H1 (cell line): ENCODE results near the gene PIK3R1. TPM values are rescaled to one million over a fixed set of nuclear protein-coding genes. Genes with fewer than 3 reads are reported as not detected.

ENCODE experiments used
- ASH2L ChIP-seq: fragments of 200-600, 300-600 bp; sonication (generic); IDR thresholded peaks from one replicate; pipeline ENCODE4 v1.7.1; 2017; ENCODE audit warnings: low read length
- BCL11A ChIP-seq, 2 experiments: IDR thresholded peaks; one replicate each; pipeline ENCODE4 v1.6.1; 2011; ENCODE audit warnings: low read depth in 2 of 2, low read length in 2 of 2, mild to moderate bottlenecking in 2 of 2
- EGR1 ChIP-seq: IDR thresholded peaks from 2 replicates; pipeline ENCODE4 v1.6.1; 2011; ENCODE audit warnings: low read depth, low read length, borderline replicate concordance
- FOSL1 ChIP-seq: IDR thresholded peaks from 2 replicates; pipeline ENCODE4 v1.6.1; 2011; ENCODE audit warnings: mild to moderate bottlenecking, low read depth, low read length, moderate library complexity; ENCODE audit not compliant: insufficient read depth
- JUN ChIP-seq: IDR thresholded peaks from 2 replicates; pipeline ENCODE4 v1.6.1; 2011; ENCODE audit warnings: low read depth, mild to moderate bottlenecking, improper control_type of control experiment, low read length
- RAD21 ChIP-seq, 2 experiments: IDR thresholded peaks in 1 of 2; conservative IDR thresholded peaks in 1 of 2; 2 replicates each; pipeline ENCODE4 v1.6.1; 2011; ENCODE audit warnings: low read depth in 2 of 2, low read length in 2 of 2, improper control_type of control experiment in 1 of 2, inconsistent platforms in 1 of 2, mild to moderate bottlenecking in 1 of 2, moderate library complexity in 1 of 2
- RFX5 ChIP-seq: IDR thresholded peaks from 2 replicates; pipeline ENCODE4 v1.6.1; 2011; ENCODE audit warnings: low read depth, low read length, improper control_type of control experiment, borderline replicate concordance
- TCF12 ChIP-seq: IDR thresholded peaks from 2 replicates; pipeline ENCODE4 v1.6.1; 2011; ENCODE audit warnings: low read depth, mild to moderate bottlenecking, low read length
- polyA plus RNA-seq, 7 experiments: library from polyadenylated mRNA; depleted of rRNA in 3 of 7; stranded (reverse) in 5 of 7; unstranded in 2 of 7; fragments of >200 nt in 5 of 7; fragments of 200-250 nt in 2 of 7; gene quantifications; 1 replicate in 5 of 7; 2 replicates in 1 of 7; 4 replicates in 1 of 7; pipeline versions ENCODE4 v1.2.1 to v1.2.3, GENCODE V29; 2011 to 2013; ENCODE audit warnings: missing spikeins in 2 of 7, mixed read lengths in 2 of 7
- total RNA-seq: library from RNA; stranded (reverse); fragmentation: NEBNext Ultra II Directional; extraction: Animal tissue kit (Norgen Biotek cat#: 25700); gene quantifications from 2 replicates; pipeline ENCODE4 v1.2.1, GENCODE V29; 2021
- TF ChIP-seq, protein P1 (sequence below): IDR thresholded peaks from 2 replicates; pipeline ENCODE4 v1.6.1; 2011; ENCODE audit warnings: low read depth, mild to moderate bottlenecking, low read length; ENCODE audit not compliant: insufficient read depth

Gene PIK3R1
- total and polyA plus RNA-seq, 2 of the 8 experiments (the other 6 are each of a cell fraction or from before 2014, with no cell fraction given): 2.3 to 13.7 TPM

DNA sequence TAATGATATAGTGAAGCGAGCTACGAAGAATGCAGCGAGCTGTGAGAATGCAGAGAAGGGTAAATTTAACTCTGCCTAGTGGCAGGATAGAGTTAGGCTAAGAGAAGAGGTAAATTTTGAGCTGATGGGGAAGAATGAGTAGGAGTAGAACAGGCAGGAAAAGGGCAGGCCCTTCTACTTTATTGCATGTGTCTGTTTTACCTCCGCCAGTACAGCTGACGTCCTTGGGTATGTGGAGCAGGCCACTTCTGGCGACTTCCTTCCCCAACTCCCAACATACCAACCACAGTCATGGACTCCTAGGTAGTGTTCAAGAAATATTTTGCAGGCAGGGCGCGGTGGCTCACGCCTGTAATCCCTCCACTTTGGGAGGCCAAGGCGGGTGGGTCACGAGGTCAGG is 37.9 kb upstream of the PIK3R1 start (continued):
- no peak for TF ChIP-seq ASH2L
- no peak for TF ChIP-seq JUN
- no peak for TF ChIP-seq TCF12
- no peak for TF ChIP-seq BCL11A (IDR thresholded peaks at IDR 0.05; ENCODE audit: low read depth in 2 of 2, low read length in 2 of 2)
- TF ChIP-seq EGR1: no peak
- TF ChIP-seq FOSL1: no peak
- no peak for TF ChIP-seq RFX5
- TF ChIP-seq RAD21 (IDR thresholded peaks at IDR 0.05 in 1 of 2, conservative IDR thresholded peaks at IDR 0.05 in 1 of 2; ENCODE audit: low read depth in 2 of 2, low read length in 2 of 2): no peak
- TF ChIP-seq, protein P1, sequence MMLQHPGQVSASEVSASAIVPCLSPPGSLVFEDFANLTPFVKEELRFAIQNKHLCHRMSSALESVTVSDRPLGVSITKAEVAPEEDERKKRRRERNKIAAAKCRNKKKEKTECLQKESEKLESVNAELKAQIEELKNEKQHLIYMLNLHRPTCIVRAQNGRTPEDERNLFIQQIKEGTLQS: no peak
